SK-N-SH (cell line): ENCODE measurements around the gene STK39. TPM values are rescaled to one million over a fixed set of nuclear protein-coding genes. Genes with fewer than 3 reads are reported as not detected.

ENCODE experiments used
- CTCF ChIA-PET: fragments of 300-600, 350-600 bp; formaldehyde crosslinking; extraction: SDS; loops from one replicate; lab custom pipeline; 2021; lab: Yijun Ruan, JAX
- POLR2A ChIA-PET: fragments of 350-600 bp; sonication (Branson Sonifier 250); formaldehyde crosslinking; extraction: SDS; loops from one replicate; lab custom pipeline; 2020; ENCODE audit warnings: antibody characterized with exemption, inconsistent platforms; lab: Yijun Ruan, JAX
- DNase-seq: peaks from one replicate; pipeline ENCODE4 v3.0.0; 2012
- H2AFZ ChIP-seq: fragments of 200-600 bp; sonication (generic); 2 replicates; pipeline ENCODE4 v1.8.1; 2016; ENCODE audit warnings: antibody characterized with exemption, mild to moderate bottlenecking, low read depth
- H3F3A ChIP-seq: fragments of 200-600 bp; sonication (generic); replicated peaks from 2 replicates; pipeline ENCODE3; 2016; ENCODE audit warnings: antibody characterized with exemption, mild to moderate bottlenecking; ENCODE audit not compliant: insufficient read depth
- H3K27ac ChIP-seq, 2 experiments: fragments of 200-500 bp in 1 of 2; fragments of 200-600 bp in 1 of 2; sonication (Bioruptor generic) in 1 of 2; sonication (generic), shearing (Covaris generic) in 1 of 2; 2 replicates each; pipeline versions ENCODE4 v1.5.1 to v1.6.1; 2014 to 2016; ENCODE audit warnings: low read depth in 2 of 2, inconsistent platforms in 1 of 2, low read length in 1 of 2, mild to moderate bottlenecking in 1 of 2, mixed read lengths in 1 of 2
- H3K27me3 ChIP-seq: fragments of 200-600 bp; sonication (generic), shearing (Covaris generic); 2 replicates; pipeline ENCODE4 v1.6.1; 2016; ENCODE audit warnings: mixed run types; ENCODE audit not compliant: insufficient read depth
- H3K36me3 ChIP-seq, 2 experiments: fragments of 200-500 bp in 1 of 2; fragments of 200-600 bp in 1 of 2; sonication (Bioruptor generic) in 1 of 2; sonication (generic) in 1 of 2; replicated peaks in 1 of 2; 2 replicates each; pipeline versions ENCODE3 to v1.5.1; 2014 to 2016; ENCODE audit warnings: low read length in 1 of 2, mild to moderate bottlenecking in 1 of 2; ENCODE audit not compliant: insufficient read depth in 2 of 2, control insufficient read depth in 1 of 2
- H3K4me1 ChIP-seq, 2 experiments: fragments of 200-500 bp in 1 of 2; fragments of 200-600 bp in 1 of 2; sonication (Bioruptor generic) in 1 of 2; sonication (generic), shearing (Covaris generic) in 1 of 2; 2 replicates each; pipeline versions ENCODE4 v1.5.1 to v1.6.1; 2014 to 2016; ENCODE audit warnings: low read depth in 1 of 2, low read length in 1 of 2, mixed run types in 1 of 2; ENCODE audit not compliant: insufficient read depth in 2 of 2, control insufficient read depth in 1 of 2
- H3K4me2 ChIP-seq: fragments of 200-600 bp; sonication (generic), shearing (Covaris generic); 2 replicates; pipeline ENCODE4 v1.6.1; 2017; ENCODE audit warnings: mixed run types
- H3K4me3 ChIP-seq, 2 experiments: fragments of 200-500 bp in 1 of 2; fragments of 200-600 bp in 1 of 2; sonication (Bioruptor generic) in 1 of 2; sonication (generic), shearing (Covaris generic) in 1 of 2; 2 replicates each; pipeline versions ENCODE4 v1.5.1 to v1.8.1; 2014 to 2016; ENCODE audit warnings: low read depth in 2 of 2, inconsistent platforms in 1 of 2, low read length in 1 of 2, mild to moderate bottlenecking in 1 of 2, mixed read lengths in 1 of 2, moderate library complexity in 1 of 2
- H3K79me2 ChIP-seq: fragments of 200-600 bp; sonication (generic); 2 replicates; pipeline ENCODE4 v1.8.1; 2017; ENCODE audit warnings: mild to moderate bottlenecking; ENCODE audit not compliant: insufficient read depth
- H3K9ac ChIP-seq: fragments of 200-600 bp; sonication (generic); 2 replicates; pipeline ENCODE4 v1.6.1; 2017; ENCODE audit warnings: mixed run types
- H3K9me2 ChIP-seq: fragments of 200-600 bp; sonication (generic); 2 replicates; pipeline ENCODE4 v1.6.1; 2017; ENCODE audit warnings: mixed run types
- H3K9me3 ChIP-seq: fragments of 200-600 bp; sonication (generic); 2 replicates; pipeline ENCODE4 v1.6.1; 2017; ENCODE audit warnings: mixed run types, mild to moderate bottlenecking, moderate library complexity
- H4K20me1 ChIP-seq: fragments of 200-600 bp; sonication (generic); 2 replicates; pipeline ENCODE4 v1.6.1; 2017; ENCODE audit warnings: mild to moderate bottlenecking, mixed run types; ENCODE audit not compliant: insufficient read depth
- CHD2 ChIP-seq: fragments of 150-350 bp; IDR thresholded peaks from 2 replicates; pipeline ENCODE4 v1.6.1; 2018; ENCODE audit warnings: low read length; ENCODE audit not compliant: partially characterized antibody
- EP300 ChIP-seq, 2 experiments: IDR thresholded peaks; 2 replicates each; pipeline versions ENCODE4 v1.4.0 to v1.6.1; 2012; ENCODE audit warnings: borderline replicate concordance in 1 of 2, low read depth in 1 of 2, low read length in 1 of 2
- FOXJ3 ChIP-seq: sonication (generic); formaldehyde crosslinking; IDR thresholded peaks from 2 replicates; pipeline ENCODE4 v1.5.1; 2020; ENCODE audit warnings: mild to moderate bottlenecking, missing genetic modification reagents
- GABPA ChIP-seq: IDR thresholded peaks from 2 replicates; pipeline ENCODE4 v1.4.0; 2012; ENCODE audit warnings: low read depth, mild to moderate bottlenecking
- MAX ChIP-seq: IDR thresholded peaks from 2 replicates; pipeline ENCODE4 v1.4.0; 2012; ENCODE audit warnings: low read depth
- MEF2A ChIP-seq: IDR thresholded peaks from 2 replicates; pipeline ENCODE4 v1.4.0; 2012; ENCODE audit warnings: low read depth, borderline replicate concordance
- MXI1 ChIP-seq: IDR thresholded peaks from 2 replicates; pipeline ENCODE4 v1.6.1; 2012; ENCODE audit warnings: mild to moderate bottlenecking, low read depth, low read length, improper control_type of control experiment
- NFIC ChIP-seq: IDR thresholded peaks from 2 replicates; pipeline ENCODE4 v1.4.0; 2012; ENCODE audit warnings: borderline replicate concordance
- POLR2AphosphoS5 ChIP-seq: IDR thresholded peaks from 2 replicates; pipeline ENCODE4 v1.6.1; 2012; ENCODE audit warnings: low read depth, low read length
- REST ChIP-seq: IDR thresholded peaks from 2 replicates; pipeline ENCODE4 v1.6.1; 2012; ENCODE audit warnings: mild to moderate bottlenecking, low read depth, low read length, moderate library complexity
- TAF1 ChIP-seq: IDR thresholded peaks from 2 replicates; pipeline ENCODE4 v1.6.1; 2012; ENCODE audit warnings: low read depth, mild to moderate bottlenecking, low read length, moderate library complexity, borderline replicate concordance
- TCF12 ChIP-seq: IDR thresholded peaks from 2 replicates; pipeline ENCODE4 v1.4.0; 2012
- TEAD4 ChIP-seq: IDR thresholded peaks from 2 replicates; pipeline ENCODE4 v1.4.0; 2012; ENCODE audit warnings: mild to moderate bottlenecking, borderline replicate concordance; ENCODE audit not compliant: insufficient read depth
- WGBS: methylation state at CpG from one replicate; pipeline ENCODE4 v1.1.6; 2017; ENCODE audit warnings: low lambda C conversion rate; 5-methylcytosine and 5-hydroxymethylcytosine counted together
- polyA plus RNA-seq, 3 experiments: library from polyadenylated mRNA; depleted of rRNA; stranded (reverse); fragments of >200 nt; gene quantifications; 2 replicates each; pipeline ENCODE4 v1.2.3, GENCODE V29; 2012

STK39 gene
- polyA plus RNA-seq, 1 of the 3 experiments (the other 2 are of a cell fraction), result 9.6 TPM

- 96% methylated on average over 4 of the region's 4 CpGs for WGBS
- H3K27ac ChIP-seq, result no peak overlapping the region
- H2AFZ ChIP-seq, result no peak overlapping the region
- no peaks in the 10 kb centered on the region for H3K27me3 ChIP-seq
- H4K20me1 ChIP-seq, result no peaks in the 10 kb centered on the region
- no peak overlapping the region for H3K9ac ChIP-seq
- peaks cover 0 to 5% of the 10 kb centered on the region in 2 experiments; a peak in 3 of 4 replicates for H3K4me1 ChIP-seq
- H3K4me2 ChIP-seq, result no peak overlapping the region
- no peak overlapping the region for H3K4me3 ChIP-seq
- no peaks in the 10 kb centered on the region for H3K9me3 ChIP-seq
- H3F3A ChIP-seq, result peaks cover 9% of the 10 kb centered on the region
- ChIA-PET CTCF (interaction anchor here (0.7 to 1.5 kb wide), 5 partner anchors 15 to 95 kb away, joined by 3 to 4 read pairs (median 3); no protein-coding TSS in a partner anchor), POLR2A (no interaction called here)
- no peak for TF ChIP-seq TEAD4
- no peak for TF ChIP-seq FOXJ3 (CRISPR knock-in tag)
- TF ChIP-seq MAX, result no peak
- TF ChIP-seq GABPA, result no peak
- no peak for TF ChIP-seq NFIC
- TF ChIP-seq TAF1, result no peak
- no peak for TF ChIP-seq MEF2A
- H3K9me2 ChIP-seq, result no peaks in the 10 kb centered on the region
- H3K79me2 ChIP-seq, result no peaks in the 10 kb centered on the region
- no peak for DNase-seq
- peaks cover 9 to 10% of the 10 kb centered on the region in 2 experiments for H3K36me3 ChIP-seq
Measured at GRCh38 chr2:168024459-168024858, 222.9 kb downstream of the STK39 start.

- Histone ChIP-seq H3K79me2 (no peaks in the 10 kb centered on the region), H3K9me3 (no peaks in the 10 kb centered on the region), H4K20me1 (no peaks in the 10 kb centered on the region), H3F3A (no peaks in the 10 kb centered on the region), H3K9me2 (no peaks in the 10 kb centered on the region), H3K36me3 (peaks cover 9 to 10% of the 10 kb centered on the region in 2 experiments), H3K9ac (no peak overlapping the region), H2AFZ (no peak overlapping the region), H3K4me3 (no peak overlapping the region), H3K4me1 (no peaks in the 10 kb centered on the region; a peak in 1 of 4 replicates), H3K4me2 (no peak overlapping the region), H3K27me3 (no peaks in the 10 kb centered on the region), H3K27ac (no peak overlapping the region)
- no peak for TF ChIP-seq TCF12
- no peak for TF ChIP-seq CHD2
- TF ChIP-seq REST, result no peak
- TF ChIP-seq MXI1, result no peak
- no peak for TF ChIP-seq POLR2AphosphoS5
- no peak for TF ChIP-seq NFIC
- no peak for TF ChIP-seq EP300 (IDR thresholded peaks at IDR 0.05; ENCODE audit: borderline replicate concordance in 1 of 2, low read depth in 1 of 2, low read length in 1 of 2)
- CTCF ChIA-PET, result interaction anchor here (0.7 to 1.0 kb wide), 3 partner anchors 41 to 983 kb away, joined by 3 read pairs; no protein-coding TSS in a partner anchor
- no peak for DNase-seq
- POLR2A ChIA-PET, result no interaction called here
Measured at GRCh38 chr2:168021800-168022587, 225.4 kb downstream of the STK39 start.
